Measurements from ENCODE around the gene PDIA5.
A peak's percentile ranks its signal among the peaks of the same experiment; 100 is the strongest.
"Not testable (repeated sequence)": the region's sequence is repeated elsewhere in the genome, so short reads cannot be mapped to it uniquely, and the experiment has no call there.

PDIA5 gene

GRCh38 chr3:123112232-123112631 lies 45.4 kb downstream of the PDIA5 start:
- no peak overlapping the region for H3K27ac ChIP-seq (ENCODE audit: low read length)
- H3K9me3 ChIP-seq (ENCODE audit: insufficient read depth, low read depth, low read length) = no peaks in the 10 kb centered on the region
- no peaks in the 10 kb centered on the region; the same call in 1 of the 2 replicates for H3K4me1 ChIP-seq (ENCODE audit: insufficient read depth, low read length)
- H3K27me3 ChIP-seq (ENCODE audit: insufficient read depth, low read length) = no peaks in the 10 kb centered on the region
- H3K36me3 ChIP-seq (ENCODE audit: insufficient read depth, low read depth, low read length) = peaks cover 43% of the 10 kb centered on the region
- no peak overlapping the region for H3K9ac ChIP-seq (ENCODE audit: low read depth, low read length)
- H3K4me3 ChIP-seq (ENCODE audit: low read length) = no peak overlapping the region

- H3K4me3 ChIP-seq (ENCODE audit: low read length); H3K27ac ChIP-seq (ENCODE audit: low read length); H3K27me3 ChIP-seq (ENCODE audit: insufficient read depth, low read length); H3K9ac ChIP-seq (ENCODE audit: low read depth, low read length); H3K9me3 ChIP-seq (ENCODE audit: insufficient read depth, low read depth, low read length); H3K4me1 ChIP-seq (ENCODE audit: insufficient read depth, low read length): not testable (repeated sequence)
- peaks cover 39% of the 10 kb centered on the region for H3K36me3 ChIP-seq (ENCODE audit: insufficient read depth, low read depth, low read length)
Measured at GRCh38 chr3:123112656-123113055, 45.8 kb downstream of the PDIA5 start.

GRCh38 chr3:123113889-123114450 lies 47.1 kb downstream of the PDIA5 start:
- Histone ChIP-seq H3K4me1 (ENCODE audit: insufficient read depth, low read length) (no peaks in the 10 kb centered on the region; the same call in 1 of the 2 replicates), H3K36me3 (ENCODE audit: insufficient read depth, low read depth, low read length) (peaks cover 38% of the 10 kb centered on the region), H3K27me3 (ENCODE audit: insufficient read depth, low read length) (no peaks in the 10 kb centered on the region), H3K9me3 (ENCODE audit: insufficient read depth, low read depth, low read length) (no peaks in the 10 kb centered on the region), H3K9ac (ENCODE audit: low read depth, low read length) (no peak overlapping the region), H3K4me3 (ENCODE audit: low read length) (no peak overlapping the region), H3K27ac (ENCODE audit: low read length) (no peak overlapping the region)

- Histone ChIP-seq H3K36me3 (ENCODE audit: insufficient read depth, low read depth, low read length) (peaks cover 48% of the 10 kb centered on the region), H3K4me1 (ENCODE audit: insufficient read depth, low read length) (no peaks in the 10 kb centered on the region; the same call in 1 of the 2 replicates), H3K27me3 (ENCODE audit: insufficient read depth, low read length) (no peaks in the 10 kb centered on the region), H3K9me3 (ENCODE audit: insufficient read depth, low read depth, low read length) (no peaks in the 10 kb centered on the region), H3K27ac (ENCODE audit: low read length) (no peak overlapping the region), H3K4me3 (ENCODE audit: low read length) (no peak overlapping the region), H3K9ac (ENCODE audit: low read depth, low read length) (no peak overlapping the region)
Measured at GRCh38 chr3:123116116-123116515, 49.3 kb downstream of the PDIA5 start.

- no peak overlapping the region for H3K27ac ChIP-seq (ENCODE audit: low read length)
- no peak overlapping the region for H3K4me3 ChIP-seq (ENCODE audit: low read length)
- H3K9me3 ChIP-seq (ENCODE audit: insufficient read depth, low read depth, low read length) = no peaks in the 10 kb centered on the region
- H3K36me3 ChIP-seq (ENCODE audit: insufficient read depth, low read depth, low read length) = peaks cover 50% of the 10 kb centered on the region
- H3K9ac ChIP-seq (ENCODE audit: low read depth, low read length) = no peak overlapping the region
- H3K4me1 ChIP-seq (ENCODE audit: insufficient read depth, low read length) = no peaks in the 10 kb centered on the region
- H3K27me3 ChIP-seq (ENCODE audit: insufficient read depth, low read length) = no peaks in the 10 kb centered on the region
Measured at GRCh38 chr3:123119388-123119787, 52.6 kb downstream of the PDIA5 start.

GRCh38 chr3:123119802-123120201 lies 53.0 kb downstream of the PDIA5 start:
- no peak overlapping the region for H3K27ac ChIP-seq (ENCODE audit: low read length)
- no peaks in the 10 kb centered on the region for H3K9me3 ChIP-seq (ENCODE audit: insufficient read depth, low read depth, low read length)
- no peaks in the 10 kb centered on the region for H3K4me1 ChIP-seq (ENCODE audit: insufficient read depth, low read length)
- H3K27me3 ChIP-seq (ENCODE audit: insufficient read depth, low read length) = no peaks in the 10 kb centered on the region
- no peak overlapping the region for H3K9ac ChIP-seq (ENCODE audit: low read depth, low read length)
- H3K36me3 ChIP-seq (ENCODE audit: insufficient read depth, low read depth, low read length) = peaks cover 54% of the 10 kb centered on the region
- no peak overlapping the region for H3K4me3 ChIP-seq (ENCODE audit: low read length)

- peaks cover 61% of the 10 kb centered on the region for H3K36me3 ChIP-seq (ENCODE audit: insufficient read depth, low read depth, low read length)
Measured at GRCh38 chr3:123120573-123120972, 53.7 kb downstream of the PDIA5 start.

GRCh38 chr3:123122057-123122456 lies 55.2 kb downstream of the PDIA5 start:
- peaks cover 63% of the 10 kb centered on the region for H3K36me3 ChIP-seq (ENCODE audit: insufficient read depth, low read depth, low read length)
- no peak overlapping the region for H3K4me3 ChIP-seq (ENCODE audit: low read length)
- H3K9me3 ChIP-seq (ENCODE audit: insufficient read depth, low read depth, low read length) = no peaks in the 10 kb centered on the region
- H3K9ac ChIP-seq (ENCODE audit: low read depth, low read length) = no peak overlapping the region
- H3K27me3 ChIP-seq (ENCODE audit: insufficient read depth, low read length) = no peaks in the 10 kb centered on the region
- H3K4me1 ChIP-seq (ENCODE audit: insufficient read depth, low read length) = peaks cover 3% of the 10 kb centered on the region; the same call in 1 of the 2 replicates
- H3K27ac ChIP-seq (ENCODE audit: low read length) = no peak overlapping the region

More at GRCh38 chr3:123120573-123120972, 53.7 kb downstream of the PDIA5 start:
- no peak overlapping the region for H3K4me3 ChIP-seq (ENCODE audit: low read length)
- no peak overlapping the region for H3K27ac ChIP-seq (ENCODE audit: low read length)
- no peaks in the 10 kb centered on the region for H3K27me3 ChIP-seq (ENCODE audit: insufficient read depth, low read length)
- no peak overlapping the region for H3K9ac ChIP-seq (ENCODE audit: low read depth, low read length)
- H3K9me3 ChIP-seq (ENCODE audit: insufficient read depth, low read depth, low read length) = no peaks in the 10 kb centered on the region
- no peaks in the 10 kb centered on the region; the same call in 1 of the 2 replicates for H3K4me1 ChIP-seq (ENCODE audit: insufficient read depth, low read length)

- Histone ChIP-seq H3K4me1 (ENCODE audit: insufficient read depth, low read length) (peaks cover 3% of the 10 kb centered on the region; the same call in 1 of the 2 replicates), H3K36me3 (ENCODE audit: insufficient read depth, low read depth, low read length) (peaks cover 69% of the 10 kb centered on the region), H3K9me3 (ENCODE audit: insufficient read depth, low read depth, low read length) (no peaks in the 10 kb centered on the region), H3K27ac (ENCODE audit: low read length) (no peak overlapping the region), H3K9ac (ENCODE audit: low read depth, low read length) (no peak overlapping the region), H3K27me3 (ENCODE audit: insufficient read depth, low read length) (no peaks in the 10 kb centered on the region), H3K4me3 (ENCODE audit: low read length) (no peak overlapping the region)
Measured at GRCh38 chr3:123122525-123123315, 55.9 kb downstream of the PDIA5 start.

- no peak overlapping the region for H3K9ac ChIP-seq (ENCODE audit: low read depth, low read length)
- H3K4me1 ChIP-seq (ENCODE audit: insufficient read depth, low read length) = peaks cover 3% of the 10 kb centered on the region; the same call in 1 of the 2 replicates
- H3K36me3 ChIP-seq (ENCODE audit: insufficient read depth, low read depth, low read length) = peaks cover 72% of the 10 kb centered on the region
- H3K27me3 ChIP-seq (ENCODE audit: insufficient read depth, low read length) = no peaks in the 10 kb centered on the region
- no peak overlapping the region for H3K4me3 ChIP-seq (ENCODE audit: low read length)
- no peaks in the 10 kb centered on the region for H3K9me3 ChIP-seq (ENCODE audit: insufficient read depth, low read depth, low read length)
- no peak overlapping the region for H3K27ac ChIP-seq (ENCODE audit: low read length)
Measured at GRCh38 chr3:123123716-123124616, 57.1 kb downstream of the PDIA5 start.

- no peak overlapping the region for H3K4me3 ChIP-seq (ENCODE audit: low read length)
- no peak overlapping the region for H3K9ac ChIP-seq (ENCODE audit: low read depth, low read length)
- H3K9me3 ChIP-seq (ENCODE audit: insufficient read depth, low read depth, low read length) = no peaks in the 10 kb centered on the region
- H3K27ac ChIP-seq (ENCODE audit: low read length) = peak overlapping the region; percentile 16
- peaks cover 68% of the 10 kb centered on the region for H3K36me3 ChIP-seq (ENCODE audit: insufficient read depth, low read depth, low read length)
- H3K4me1 ChIP-seq (ENCODE audit: insufficient read depth, low read length) = peaks cover 3% of the 10 kb centered on the region; the same call in 1 of the 2 replicates
- no peaks in the 10 kb centered on the region for H3K27me3 ChIP-seq (ENCODE audit: insufficient read depth, low read length)
Measured at GRCh38 chr3:123124971-123125370, 58.1 kb downstream of the PDIA5 start.

Data from iPS-20b (cell line).